Neural progenitor cell (in vitro differentiated cells): ENCODE data around the gene PHOSPHO1. TPM values are rescaled to one million over a fixed set of nuclear protein-coding genes. Genes with fewer than 3 reads are reported as not detected.
"Not testable (repeated sequence)": the region's sequence is repeated elsewhere in the genome, so short reads cannot be mapped to it uniquely, and the experiment has no call there.

Experiments used
- DNase-seq: peaks from one replicate; pipeline ENCODE4 v3.0.0-alpha.2; 2016; ENCODE audit warnings: low spot score
- H2AFZ ChIP-seq: fragments of 200-600 bp; sonication (generic); replicated peaks from 2 replicates; pipeline ENCODE4 v1.6.1; 2016; ENCODE audit warnings: antibody characterized with exemption
- H3F3A ChIP-seq: fragments of 200-600 bp; sonication (generic); 2 replicates; pipeline ENCODE4 v1.6.1; 2016; ENCODE audit warnings: antibody characterized with exemption, low read depth
- H3K27ac ChIP-seq: fragments of 200-600 bp; sonication (generic); 2 replicates; pipeline ENCODE4 v1.5.1; 2016; ENCODE audit warnings: mild to moderate bottlenecking
- H3K27me3 ChIP-seq: fragments of 200-600 bp; sonication (generic); 2 replicates; pipeline ENCODE4 v1.6.1; 2016; ENCODE audit warnings: mild to moderate bottlenecking, moderate library complexity
- H3K36me3 ChIP-seq: fragments of 200-600 bp; sonication (generic); 2 replicates; pipeline ENCODE4 v1.5.1; 2016
- H3K4me1 ChIP-seq: fragments of 200-600 bp; sonication (generic); 2 replicates; pipeline ENCODE4 v1.6.1; 2016; ENCODE audit warnings: mixed run types
- H3K4me2 ChIP-seq: fragments of 200-600 bp; sonication (generic); 2 replicates; pipeline ENCODE4 v1.6.1; 2016
- H3K4me3 ChIP-seq: fragments of 200-600 bp; sonication (generic); 2 replicates; pipeline ENCODE4 v1.5.1; 2016
- H3K79me2 ChIP-seq: fragments of 200-600 bp; sonication (generic); 2 replicates; pipeline ENCODE4 v1.6.1; 2016; ENCODE audit warnings: low read depth
- H3K9ac ChIP-seq: fragments of 200-600 bp; sonication (generic); 2 replicates; pipeline ENCODE4 v1.6.1; 2016
- H3K9me3 ChIP-seq: fragments of 200-600 bp; sonication (generic); 2 replicates; pipeline ENCODE4 v1.5.1; 2016; ENCODE audit warnings: low read depth
- H4K20me1 ChIP-seq: fragments of 200-600 bp; sonication (generic); 2 replicates; pipeline ENCODE4 v1.6.1; 2016; ENCODE audit warnings: low read depth
- H3K27ac Mint-ChIP-seq: 3 replicates; pipeline ENCODE4 v1.8.0; 2021; ENCODE audit warnings: mixed read lengths
- H3K27me3 Mint-ChIP-seq: 2 replicates; pipeline ENCODE4 v1.8.0; 2022; ENCODE audit warnings: low read depth, mild to moderate bottlenecking, inconsistent platforms, moderate library complexity, mixed read lengths; ENCODE audit not compliant: insufficient read depth
- H3K36me3 Mint-ChIP-seq: 3 replicates; pipeline ENCODE4 v1.8.0; 2021; ENCODE audit warnings: mixed read lengths
- H3K4me1 Mint-ChIP-seq: 3 replicates; pipeline ENCODE4 v1.8.0; 2021; ENCODE audit warnings: mixed read lengths
- H3K4me3 Mint-ChIP-seq: 3 replicates; pipeline ENCODE4 v1.8.0; 2021; ENCODE audit warnings: mild to moderate bottlenecking, moderate library complexity, mixed read lengths
- H3K9me3 Mint-ChIP-seq: 3 replicates; pipeline ENCODE4 v1.8.0; 2020; ENCODE audit warnings: mixed read lengths
- CTCF ChIP-seq: fragments of 200-600 bp; sonication (generic); IDR thresholded peaks from 2 replicates; pipeline ENCODE4 v1.5.1; 2017; ENCODE audit warnings: antibody characterized with exemption, mild to moderate bottlenecking
- EZH2 ChIP-seq: fragments of 200-600 bp; sonication (generic); IDR thresholded peaks from 2 replicates; pipeline ENCODE4 v1.6.1; 2017; ENCODE audit warnings: antibody characterized with exemption, mild to moderate bottlenecking, moderate library complexity
- EZH2phosphoT487 ChIP-seq: fragments of 200-600 bp; sonication (generic); IDR thresholded peaks from 2 replicates; pipeline ENCODE4 v1.6.1; 2017; ENCODE audit warnings: antibody characterized with exemption
- total RNA-seq: library from RNA; depleted of rRNA; stranded (reverse); fragments of >200 nt; gene quantifications from 2 replicates; pipeline ENCODE4 v1.2.3, GENCODE V29; 2015; ENCODE audit warnings: low replicate concordance

The PHOSPHO1 gene
- total RNA-seq, 1 donor from 2014 or later = not detected

- Mint-ChIP-seq H3K27ac (no peak overlapping the region), H3K36me3 (no peaks in the 10 kb centered on the region), H3K4me1 (no peaks in the 10 kb centered on the region), H3K27me3 (peaks cover 2% of the 10 kb centered on the region), H3K9me3 (no peaks in the 10 kb centered on the region), H3K4me3 (no peak overlapping the region)
- Histone ChIP-seq H3K27me3 (no peaks in the 10 kb centered on the region), H3K4me2 (no peak overlapping the region), H3K27ac (no peak overlapping the region), H3K9me3 (no peaks in the 10 kb centered on the region), H3K79me2 (no peaks in the 10 kb centered on the region), H2AFZ (no peak overlapping the region), H3K4me1 (no peaks in the 10 kb centered on the region), H3K36me3 (no peaks in the 10 kb centered on the region), H3K4me3 (no peak overlapping the region), H3K9ac (no peak overlapping the region), H3F3A (no peaks in the 10 kb centered on the region), H4K20me1 (no peaks in the 10 kb centered on the region)
- TF ChIP-seq EZH2 = no peak
- TF ChIP-seq EZH2phosphoT487 = no peak
- TF ChIP-seq CTCF = no peak
- no peak for DNase-seq
These were observed 47.1 kb upstream of the PHOSPHO1 start for GRCh38 chr17:49277638-49278037.

- not testable (repeated sequence) for H2AFZ ChIP-seq, H3K27me3 ChIP-seq, H3K79me2 ChIP-seq, H3K4me3 ChIP-seq, H3K4me1 Mint-ChIP-seq, H4K20me1 ChIP-seq, H3K27ac Mint-ChIP-seq, DNase-seq, H3K9me3 ChIP-seq, H3K9me3 Mint-ChIP-seq, H3F3A ChIP-seq, H3K27ac ChIP-seq, H3K4me1 ChIP-seq, H3K4me3 Mint-ChIP-seq, H3K27me3 Mint-ChIP-seq, H3K36me3 Mint-ChIP-seq, H3K36me3 ChIP-seq, H3K4me2 ChIP-seq, H3K9ac ChIP-seq
These were observed 45.4 kb upstream of the PHOSPHO1 start for GRCh38 chr17:49275981-49276380.

- no peaks in the 10 kb centered on the region for H3K36me3 Mint-ChIP-seq
- Histone ChIP-seq H4K20me1 (no peaks in the 10 kb centered on the region), H2AFZ (no peak overlapping the region), H3K4me2 (no peak overlapping the region), H3K4me1 (no peaks in the 10 kb centered on the region), H3K27me3 (no peaks in the 10 kb centered on the region), H3K27ac (no peak overlapping the region), H3K79me2 (no peaks in the 10 kb centered on the region), H3K9me3 (no peaks in the 10 kb centered on the region), H3F3A (no peaks in the 10 kb centered on the region), H3K36me3 (no peaks in the 10 kb centered on the region), H3K9ac (no peak overlapping the region), H3K4me3 (no peak overlapping the region)
- H3K4me3 Mint-ChIP-seq = no peak overlapping the region
- TF ChIP-seq CTCF = no peak
- TF ChIP-seq EZH2 = no peak
- no peak for TF ChIP-seq EZH2phosphoT487
- no peak for DNase-seq
- H3K4me1 Mint-ChIP-seq = peaks cover 3% of the 10 kb centered on the region
- peaks cover 4% of the 10 kb centered on the region for H3K27me3 Mint-ChIP-seq
- H3K27ac Mint-ChIP-seq = no peak overlapping the region
- no peaks in the 10 kb centered on the region for H3K9me3 Mint-ChIP-seq
These were observed 38.8 kb upstream of the PHOSPHO1 start for GRCh38 chr17:49269356-49269755.

GRCh38 chr17:49267912-49268311 lies 37.3 kb upstream of the PHOSPHO1 start:
- no peaks in the 10 kb centered on the region for H4K20me1 ChIP-seq
- H2AFZ ChIP-seq = no peak overlapping the region
- H3K79me2 ChIP-seq = no peaks in the 10 kb centered on the region
- H3K9ac ChIP-seq = no peak overlapping the region
- Mint-ChIP-seq H3K36me3 (no peaks in the 10 kb centered on the region), H3K27me3 (peaks cover 7% of the 10 kb centered on the region), H3K9me3 (no peaks in the 10 kb centered on the region), H3K4me3 (no peak overlapping the region), H3K4me1 (peaks cover 3% of the 10 kb centered on the region), H3K27ac (peak overlapping the region; percentile 53)
- TF ChIP-seq CTCF = no peak
- no peak for TF ChIP-seq EZH2phosphoT487
- TF ChIP-seq EZH2 = no peak
- H3K9me3 ChIP-seq = no peaks in the 10 kb centered on the region
- H3K4me3 ChIP-seq = no peak overlapping the region
- no peak overlapping the region for H3K27ac ChIP-seq
- no peak overlapping the region for H3K4me2 ChIP-seq
- H3K27me3 ChIP-seq = no peaks in the 10 kb centered on the region
- DNase-seq = no peak
- H3K4me1 ChIP-seq = no peaks in the 10 kb centered on the region
- H3K36me3 ChIP-seq = no peaks in the 10 kb centered on the region
- no peaks in the 10 kb centered on the region for H3F3A ChIP-seq
